Cerebellar nuclear complex (tissue), 1 donor: ENCODE measurements around the gene MACO1.
A peak's percentile ranks its signal among the peaks of the same experiment; 100 is the strongest.
"Not testable (repeated sequence)": the region's sequence is repeated elsewhere in the genome, so short reads cannot be mapped to it uniquely, and the experiment has no call there.

Experiments
- DNase-seq, 2 experiments: peaks; one replicate each; lab custom pipeline; 2025; lab: John Stamatoyannopoulos, UW

The MACO1 gene

GRCh38 chr1:25430073-25430966, at the start of gene MACO1:
TSS of gene MACO1 (plus strand) at chr1:25430897. CDS start at chr1:25431099, 202 bp downstream.
- peak; percentile 93 to 94 for DNase-seq

- not testable (repeated sequence) for DNase-seq
Measured at GRCh38 chr1:25382543-25382942, 48.2 kb upstream of the MACO1 start.

- not testable (repeated sequence) for DNase-seq
Measured at GRCh38 chr1:25383090-25383489, 47.6 kb upstream of the MACO1 start.

- not testable (repeated sequence) for DNase-seq
Measured at GRCh38 chr1:25383875-25384274, 46.8 kb upstream of the MACO1 start.

GRCh38 chr1:25387096-25387495, 43.6 kb upstream of the MACO1 start:
- not testable (repeated sequence) for DNase-seq

GRCh38 chr1:25388691-25389090, 42.0 kb upstream of the MACO1 start:
- DNase-seq, result not testable (repeated sequence)

GRCh38 chr1:25389721-25390120, 41.0 kb upstream of the MACO1 start:
- not testable (repeated sequence) for DNase-seq

GRCh38 chr1:25392841-25393240, 37.9 kb upstream of the MACO1 start:
- DNase-seq, result no peak

- not testable (repeated sequence) for DNase-seq
Measured at GRCh38 chr1:25397549-25397948, 33.1 kb upstream of the MACO1 start.

- not testable (repeated sequence) for DNase-seq
Measured at GRCh38 chr1:25398079-25398478, 32.6 kb upstream of the MACO1 start.

- peak in 1 of 2 experiments; percentile 0 for DNase-seq
Measured at GRCh38 chr1:25402947-25403803, 27.5 kb upstream of the MACO1 start.

- DNase-seq, result not testable (repeated sequence)
Measured at GRCh38 chr1:25405731-25406305, 24.9 kb upstream of the MACO1 start.

- not testable (repeated sequence) for DNase-seq
Measured at GRCh38 chr1:25409641-25410427, 20.9 kb upstream of the MACO1 start.

- not testable (repeated sequence) for DNase-seq
Measured at GRCh38 chr1:25412872-25413623, 17.6 kb upstream of the MACO1 start.

- DNase-seq, result not testable (repeated sequence)
Measured at GRCh38 chr1:25414157-25414556, 16.5 kb upstream of the MACO1 start.

GRCh38 chr1:25414578-25414977, 16.1 kb upstream of the MACO1 start:
- not testable (repeated sequence) for DNase-seq

GRCh38 chr1:25417280-25417679, 13.4 kb upstream of the MACO1 start:
- DNase-seq, result not testable (repeated sequence)

- DNase-seq, result not testable (repeated sequence)
Measured at GRCh38 chr1:25419339-25419738, 11.4 kb upstream of the MACO1 start.

GRCh38 chr1:25420715-25421114, 10.0 kb upstream of the MACO1 start, which contains the start of gene RHCE:
TSS of gene RHCE (minus strand) at chr1:25420825. CDS start at chr1:25420786, 39 bp downstream.
- DNase-seq, result not testable (repeated sequence)

GRCh38 chr1:25423206-25423605, 7.5 kb upstream of the MACO1 start:
- not testable (repeated sequence) for DNase-seq
